COLO668 (cell line): ENCODE data around the gene OR2V2.
"Not testable (repeated sequence)": the region's sequence is repeated elsewhere in the genome, so short reads cannot be mapped to it uniquely, and the experiment has no call there.

ENCODE experiments used
- DNase-seq: peaks from one replicate; lab custom pipeline; 2025; ENCODE audit not compliant: unreplicated experiment; lab: John Stamatoyannopoulos, UW

The OR2V2 gene

DNA sequence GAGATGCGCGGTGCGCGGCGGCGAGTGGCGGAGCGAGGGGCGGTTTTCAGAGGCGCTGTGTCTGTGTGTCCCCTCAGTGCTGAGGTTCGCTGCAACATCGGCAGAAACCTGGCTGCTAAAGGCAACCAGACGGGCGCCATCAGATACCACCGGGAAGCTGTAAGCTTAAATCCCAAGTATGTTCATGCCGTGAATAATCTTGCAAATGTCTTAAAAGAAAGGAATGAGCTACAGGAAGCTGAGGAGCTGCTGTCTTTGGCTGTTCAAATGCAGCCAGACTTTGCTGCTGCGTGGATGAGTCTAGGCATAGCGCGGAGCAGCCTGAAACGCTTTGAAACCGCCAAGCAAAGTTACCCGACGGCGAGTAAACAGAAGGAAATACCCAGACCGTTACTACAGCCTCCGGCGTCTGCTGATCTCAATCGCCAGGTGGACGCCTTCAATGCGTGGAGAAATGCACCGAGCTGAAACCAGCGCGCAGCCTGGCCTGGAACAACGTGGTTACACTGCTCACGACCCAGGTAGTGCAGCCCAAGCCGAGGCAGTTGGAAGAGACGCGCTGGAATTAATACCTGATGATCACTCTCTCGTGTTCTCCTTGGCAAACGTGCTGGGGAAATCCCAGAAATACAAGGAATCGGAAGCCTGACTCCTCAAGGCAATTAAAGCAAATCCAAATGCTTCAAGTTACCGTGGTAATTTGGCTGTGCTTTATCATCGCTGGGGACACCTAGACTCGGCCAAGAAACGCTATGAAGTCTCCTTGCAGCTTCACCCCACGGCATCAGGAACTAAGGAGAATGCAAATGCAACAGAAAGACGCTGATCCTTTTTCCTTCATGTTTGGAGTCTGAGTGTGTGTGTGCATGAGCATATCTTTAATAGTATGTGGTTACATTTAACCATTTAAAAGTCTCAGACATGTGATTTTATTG lies 32.3 kb upstream of the OR2V2 start:
- DNase-seq: no peak

DNA sequence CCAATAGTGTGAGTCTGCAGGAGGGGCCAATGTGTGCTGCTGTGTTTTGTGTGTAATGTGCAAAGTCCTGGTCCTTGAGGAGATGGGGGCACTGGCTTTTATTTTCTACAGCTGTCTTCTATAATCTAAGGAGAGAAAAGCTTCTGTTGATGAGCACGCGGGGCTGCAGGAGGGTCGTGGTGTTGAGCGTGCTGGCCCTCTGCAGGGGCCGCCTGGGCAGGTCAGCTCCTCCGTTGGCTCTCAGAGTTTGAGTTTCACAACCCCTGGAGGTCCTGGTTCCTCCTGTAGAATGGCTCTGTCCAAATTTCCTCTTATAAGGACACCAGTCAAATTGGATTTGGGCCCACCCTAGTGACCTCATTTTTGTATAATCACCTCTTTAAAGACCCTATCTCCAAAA lies 29.0 kb upstream of the OR2V2 start:
- no peak for DNase-seq

DNA sequence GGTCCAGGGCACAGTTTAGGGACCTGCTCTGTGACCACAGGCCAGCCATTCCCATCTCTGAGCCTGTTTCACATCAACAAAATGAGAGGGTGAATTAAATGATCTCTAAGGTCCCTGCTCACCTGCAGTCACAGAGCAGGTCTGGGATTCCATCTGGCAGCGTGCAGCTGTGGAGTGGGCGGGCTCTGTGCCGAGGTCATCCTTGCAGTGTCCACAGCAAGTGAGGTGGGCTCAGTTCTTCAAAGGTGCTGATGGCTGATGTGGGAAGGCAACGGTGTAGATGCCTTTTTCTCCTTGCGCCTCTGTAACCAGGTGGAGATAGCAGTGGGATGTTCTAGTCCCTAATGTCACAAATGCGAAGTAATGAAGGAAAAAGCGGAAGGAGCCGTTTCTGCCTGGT lies 28.3 kb upstream of the OR2V2 start:
- DNase-seq: no peak

DNA sequence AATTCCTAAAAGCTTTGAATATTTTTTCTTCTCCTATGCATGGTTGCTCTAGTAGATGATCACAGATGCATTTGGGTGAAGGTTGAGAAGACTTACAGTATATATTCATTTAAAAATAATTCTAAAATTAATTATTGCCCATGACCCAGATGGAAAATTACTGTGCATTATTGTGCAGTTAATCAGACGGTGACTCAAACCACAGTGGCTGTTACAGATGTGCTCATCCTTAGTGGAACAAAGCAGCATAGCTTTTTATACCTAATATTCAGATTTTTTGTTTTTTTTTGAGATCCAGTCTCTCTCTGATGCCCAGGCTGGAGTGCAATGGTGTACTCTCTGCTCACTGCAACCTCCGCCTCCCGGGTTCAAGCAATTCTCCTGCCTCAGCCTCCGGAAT lies 27.1 kb upstream of the OR2V2 start:
- DNase-seq: no peak

DNA sequence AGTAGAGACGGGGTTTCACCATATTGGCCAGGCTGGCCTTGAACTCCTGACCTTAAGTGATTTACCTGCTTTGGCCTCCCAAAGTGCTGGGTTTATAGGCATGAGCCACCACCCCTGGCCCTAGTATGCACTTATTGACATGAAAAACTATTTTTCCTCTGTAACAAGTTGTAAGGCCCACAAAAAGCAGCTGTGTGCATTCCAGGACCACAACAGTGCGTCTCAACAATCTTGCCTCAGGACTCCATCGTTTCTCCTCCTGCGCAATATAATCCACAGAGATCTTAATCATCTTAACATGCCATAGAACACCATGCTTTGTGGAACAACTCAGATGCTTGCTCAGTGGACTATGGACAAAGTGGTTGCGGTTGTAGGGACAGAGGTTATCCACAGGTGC lies 26.6 kb upstream of the OR2V2 start:
- no peak for DNase-seq

DNA sequence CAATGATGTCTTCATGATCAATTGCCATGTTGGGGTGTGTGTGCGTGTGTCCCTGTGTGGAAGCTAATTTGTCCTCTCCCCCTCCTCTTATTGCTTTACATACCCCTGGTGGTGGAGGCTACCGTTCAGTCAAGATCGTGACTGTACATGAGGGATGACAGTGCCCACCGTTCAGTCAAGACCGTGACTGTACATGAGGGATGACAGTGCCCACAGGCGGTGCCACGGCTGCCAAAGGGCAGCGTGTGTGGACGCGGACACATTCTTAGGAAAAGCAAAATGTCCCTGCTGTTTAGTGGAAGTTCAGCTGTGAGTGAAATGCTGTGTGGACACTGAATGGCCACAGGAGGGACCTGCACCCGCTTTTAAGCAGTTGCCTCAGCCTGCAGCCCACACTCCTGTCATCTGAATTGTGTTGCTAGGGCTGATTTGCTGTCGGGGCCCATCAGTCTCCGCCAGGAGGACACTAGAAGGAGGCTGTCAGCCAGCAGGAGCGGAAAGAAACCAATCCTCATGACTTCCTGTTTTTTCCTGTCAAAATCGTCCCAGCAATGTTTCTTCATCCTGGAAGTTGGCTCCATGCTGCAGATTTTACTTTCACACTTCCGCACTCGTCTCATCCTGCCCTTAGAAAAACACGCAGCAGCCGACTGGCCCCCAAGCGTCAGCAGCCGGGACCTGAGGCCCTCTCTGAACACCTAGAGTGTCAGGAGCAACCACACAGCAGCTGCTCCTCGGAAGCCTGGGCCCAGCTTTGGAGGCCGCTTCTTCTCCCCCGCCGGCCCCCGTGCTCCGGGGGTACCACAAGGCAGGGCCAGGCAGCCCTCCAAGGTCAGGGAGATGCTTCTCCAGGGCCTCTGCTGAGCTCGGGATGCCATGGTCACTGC lies 25.5 kb upstream of the OR2V2 start:
- no peak for DNase-seq

DNA sequence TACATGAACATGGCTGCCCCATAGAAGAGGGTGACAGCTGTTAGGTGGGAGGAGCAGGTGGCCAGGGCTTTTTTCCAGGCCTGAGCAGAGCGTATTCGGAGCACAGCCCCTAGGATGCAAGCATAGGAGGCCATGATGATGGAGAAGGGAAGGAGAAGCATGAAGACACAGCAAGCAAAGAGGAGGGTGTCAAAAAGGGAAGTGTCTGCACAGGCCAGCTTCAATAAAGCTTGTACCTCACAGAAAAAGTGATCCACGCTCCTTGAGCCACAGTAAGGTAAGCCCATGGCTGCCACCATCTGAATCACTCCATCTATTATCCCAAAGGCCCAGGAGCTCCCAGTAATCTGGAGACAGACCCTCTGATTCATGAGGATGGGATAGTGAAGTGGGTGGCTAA lies 22.9 kb upstream of the OR2V2 start:
- no peak for DNase-seq

DNA sequence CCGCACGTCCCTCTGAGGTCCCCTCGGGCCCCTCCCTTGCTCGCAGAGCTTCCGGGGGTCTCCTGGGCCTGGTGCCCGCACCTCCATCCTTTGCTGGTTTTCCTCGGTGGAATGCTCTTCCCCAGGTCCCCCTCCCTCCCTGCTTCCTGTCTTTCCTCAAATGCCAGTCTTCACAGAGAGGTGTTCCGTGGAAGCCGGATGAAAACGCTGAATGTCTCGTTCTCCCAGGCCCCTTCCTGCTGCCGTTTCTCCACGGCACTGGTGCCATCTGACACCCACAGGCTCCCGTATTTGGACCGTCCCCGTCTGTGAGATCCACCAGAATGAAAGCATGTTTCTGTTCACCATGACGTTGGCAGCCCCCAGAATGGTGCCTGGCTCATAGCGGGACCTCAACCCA lies 20.5 kb upstream of the OR2V2 start:
- DNase-seq: no peak

DNA sequence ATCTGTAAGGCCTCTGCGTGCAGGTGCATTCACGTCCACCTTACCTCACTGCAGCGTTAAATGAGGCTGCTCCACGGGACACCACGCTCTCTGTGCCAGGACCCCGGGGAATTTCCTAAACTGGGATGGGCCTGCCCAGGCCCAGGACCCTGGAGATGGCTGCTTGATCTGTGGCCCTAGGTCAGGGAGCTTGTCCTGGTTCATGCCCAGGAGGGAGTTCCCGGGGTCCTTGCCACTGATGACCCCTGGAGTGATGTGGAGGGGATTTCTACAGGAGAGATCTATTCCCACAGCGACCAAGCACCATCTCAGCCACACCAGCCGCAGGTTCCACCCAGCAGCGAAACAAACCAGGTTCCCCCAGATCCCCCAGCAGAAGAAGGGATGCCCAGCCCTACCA lies 19.9 kb upstream of the OR2V2 start:
- no peak for DNase-seq

DNA sequence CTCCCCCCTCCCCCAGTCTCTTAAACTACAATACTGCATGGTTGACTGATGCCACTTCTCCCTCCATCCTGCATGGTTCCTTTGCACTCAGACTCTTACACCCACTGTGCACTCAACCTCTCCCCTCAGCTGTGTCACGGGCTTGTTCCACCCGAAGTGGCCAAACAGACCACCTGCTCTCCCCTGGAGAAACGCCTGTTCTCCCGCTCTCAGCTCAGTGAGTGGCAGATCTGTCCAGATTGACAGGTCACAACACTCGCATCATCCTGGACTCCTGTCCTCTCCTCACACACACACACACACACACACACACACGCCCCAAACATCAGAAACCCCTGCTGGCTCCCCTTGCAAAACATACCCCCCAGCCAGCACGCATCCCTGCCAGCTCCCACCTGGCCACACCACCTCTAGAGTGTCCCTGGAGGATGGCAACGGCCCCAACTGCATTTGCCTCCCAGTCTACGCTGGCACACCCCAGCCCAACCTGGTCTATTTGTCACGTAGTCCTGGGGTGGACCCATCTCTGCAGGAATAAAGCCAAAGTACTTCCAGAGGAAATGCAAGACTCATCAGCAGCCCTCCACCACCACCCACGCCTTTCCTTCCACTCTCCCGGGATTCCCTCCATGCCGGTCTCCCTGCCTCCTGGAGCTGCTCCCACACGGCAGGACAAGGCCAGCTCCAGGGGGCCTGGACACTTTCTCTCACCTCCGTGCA lies 19.3 kb upstream of the OR2V2 start:
- DNase-seq: no peak

DNA sequence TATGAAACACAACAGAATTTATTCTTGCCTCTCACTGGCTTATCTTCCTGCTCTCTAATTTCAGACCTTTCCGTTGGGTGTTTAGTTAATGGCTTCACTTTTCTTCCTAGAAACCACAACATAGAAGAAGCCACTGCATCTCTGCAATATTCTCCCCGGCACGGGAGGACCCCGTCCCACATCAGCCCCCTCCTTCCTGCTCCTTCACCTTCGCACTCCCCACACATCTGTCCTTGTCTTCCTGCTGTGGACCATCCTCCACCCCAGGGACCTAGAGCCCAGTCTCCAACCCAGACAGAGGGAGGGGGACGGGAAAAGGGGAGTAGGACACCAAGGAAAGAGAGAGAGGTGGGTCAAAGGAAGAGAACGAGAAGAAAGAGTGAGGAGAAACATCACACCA lies 17.8 kb upstream of the OR2V2 start:
- no peak for DNase-seq

DNA sequence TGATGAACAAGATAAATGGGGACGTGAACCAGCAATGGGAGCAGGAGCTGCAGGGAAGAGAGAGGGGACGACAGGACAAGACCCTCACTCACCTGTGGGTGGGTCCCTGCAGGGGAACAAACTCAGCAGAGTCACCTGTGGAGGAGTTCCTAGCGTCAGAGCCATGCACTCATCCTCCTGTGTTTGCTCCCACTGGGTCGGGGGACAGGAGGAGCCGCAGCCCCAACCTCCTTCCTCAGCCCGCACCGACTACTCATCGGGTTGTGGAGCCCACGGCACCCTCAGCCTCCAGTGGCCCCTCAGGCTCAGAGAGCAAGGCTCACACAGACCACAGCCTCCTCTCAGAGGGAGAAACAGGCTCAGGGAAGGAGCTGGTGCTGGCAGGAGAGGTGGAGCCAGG lies 17.3 kb upstream of the OR2V2 start:
- not testable (repeated sequence) for DNase-seq

DNA sequence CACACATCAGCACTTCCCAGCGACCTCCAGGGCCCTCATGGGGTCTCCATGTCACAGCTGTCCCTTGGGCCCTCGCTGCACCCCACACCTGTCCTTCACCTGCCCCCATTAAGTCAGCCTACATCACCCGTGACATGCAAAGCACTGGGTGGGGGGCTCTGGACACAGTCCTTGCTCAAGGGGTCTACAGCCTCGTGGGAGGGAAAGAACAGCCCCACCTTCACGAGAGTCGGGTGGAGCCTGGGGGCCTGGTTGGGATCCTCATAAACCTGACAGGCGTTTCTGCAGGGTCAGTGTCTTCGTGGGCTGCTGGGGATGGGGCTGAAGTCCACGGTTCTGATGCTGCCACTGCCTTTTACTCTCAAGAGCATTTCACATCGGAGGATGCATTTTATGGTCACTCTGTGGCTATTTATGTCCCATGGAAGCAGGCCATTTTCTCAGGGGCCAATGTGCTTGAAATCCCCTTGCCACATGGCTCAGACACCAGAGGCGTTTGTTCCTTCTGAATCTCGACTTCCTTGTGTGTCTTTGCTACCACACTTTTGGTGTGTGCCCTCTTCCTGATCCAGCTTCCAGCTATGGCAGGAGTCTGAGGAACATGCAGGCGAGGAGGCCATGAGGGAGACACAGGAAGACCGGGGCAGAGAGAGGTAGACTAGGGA lies 16.4 kb upstream of the OR2V2 start, which contains the start of gene OR2V1:
Gene OR2V1 (minus strand): TSS at position 338 of the 665 bp plus-strand sequence. CDS start 5,865 bp downstream, outside the sequence.
- no peak for DNase-seq

DNA sequence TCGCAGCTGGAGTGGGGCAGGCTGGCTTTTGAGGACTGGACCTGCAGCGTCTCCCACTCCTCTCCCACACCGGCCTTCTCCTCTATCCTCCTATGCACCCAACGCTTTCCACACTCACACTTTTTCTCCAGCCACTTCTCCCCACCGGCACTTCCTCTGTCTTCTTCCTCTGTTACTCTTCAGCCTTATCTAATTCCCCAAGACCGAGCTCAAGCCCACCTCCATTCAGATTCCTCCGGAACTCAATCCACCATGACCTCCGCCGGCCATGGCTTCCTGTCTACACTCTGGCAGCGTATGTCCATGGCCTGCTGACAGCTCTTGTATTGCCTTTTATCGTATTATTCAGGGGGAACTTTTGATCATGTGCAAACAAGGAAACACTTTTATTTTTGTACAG lies 15.9 kb upstream of the OR2V2 start:
- no peak for DNase-seq

DNA sequence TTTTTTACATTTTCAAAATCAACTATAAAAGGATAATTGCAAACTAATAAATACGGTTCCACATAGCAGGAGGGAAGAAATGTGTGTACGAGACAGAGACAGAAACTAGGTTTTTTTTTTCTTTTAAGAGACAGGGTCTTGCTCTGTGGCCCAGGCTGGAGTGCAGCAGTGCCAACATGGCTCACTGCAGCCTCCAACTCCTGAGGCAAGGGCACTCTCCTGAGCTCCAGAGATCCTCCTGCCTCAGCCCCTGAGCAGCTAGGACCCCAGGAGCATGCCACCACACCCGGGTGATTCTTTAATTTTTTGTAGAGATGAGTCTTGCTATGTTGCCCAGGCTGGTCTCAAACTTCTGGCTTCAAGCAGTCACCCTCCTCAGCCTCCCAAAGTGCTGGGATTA lies 14.3 kb upstream of the OR2V2 start:
- DNase-seq: no peak

DNA sequence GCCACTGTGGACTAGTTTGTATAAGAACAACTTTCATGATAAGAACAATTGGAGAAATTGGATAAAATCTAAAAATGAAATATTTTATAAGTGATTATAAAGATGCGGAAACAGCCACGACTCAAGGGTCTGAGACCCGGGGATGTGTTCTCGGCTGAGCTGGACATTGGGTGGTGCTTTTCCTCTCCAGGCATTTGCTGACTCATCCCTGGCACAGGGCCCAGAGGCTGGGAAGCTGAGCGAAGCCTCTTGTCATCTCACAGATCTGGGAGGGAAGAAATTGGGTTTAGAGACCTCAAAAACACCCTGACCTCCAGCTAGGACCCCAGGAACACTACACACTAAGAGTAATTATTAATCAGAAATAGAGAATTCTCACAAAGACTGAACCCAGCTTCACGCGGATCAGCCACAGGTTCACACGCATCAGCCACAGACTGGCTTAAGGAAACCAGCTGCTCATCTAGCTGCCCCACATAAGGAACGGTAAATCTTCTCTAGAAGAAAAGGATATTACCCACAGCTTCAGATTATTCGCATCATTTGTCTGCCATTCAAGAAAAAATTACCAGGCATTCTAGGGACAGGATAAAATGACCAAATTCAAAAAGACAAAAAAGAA lies 13.7 kb upstream of the OR2V2 start:
- peak; percentile 2 for DNase-seq

DNA sequence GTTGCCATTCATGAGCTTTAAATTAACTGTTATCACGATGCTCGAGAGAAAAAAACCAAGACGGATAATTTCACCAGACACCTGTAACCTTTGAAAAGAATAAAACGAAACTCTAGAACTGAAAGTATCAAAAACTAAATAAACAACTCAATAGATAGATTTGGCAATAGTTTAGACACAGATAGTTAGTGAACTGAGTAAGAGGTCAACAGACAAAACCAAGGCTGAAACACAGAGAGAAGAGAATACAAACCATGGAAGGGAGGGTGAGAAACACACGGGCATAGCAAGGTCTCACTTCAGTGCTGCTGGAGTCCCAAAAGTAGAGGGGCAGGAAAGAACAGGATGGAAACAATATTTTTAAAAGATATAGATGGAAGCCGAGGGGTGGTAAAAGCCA lies 13.1 kb upstream of the OR2V2 start:
- no peak for DNase-seq

DNA sequence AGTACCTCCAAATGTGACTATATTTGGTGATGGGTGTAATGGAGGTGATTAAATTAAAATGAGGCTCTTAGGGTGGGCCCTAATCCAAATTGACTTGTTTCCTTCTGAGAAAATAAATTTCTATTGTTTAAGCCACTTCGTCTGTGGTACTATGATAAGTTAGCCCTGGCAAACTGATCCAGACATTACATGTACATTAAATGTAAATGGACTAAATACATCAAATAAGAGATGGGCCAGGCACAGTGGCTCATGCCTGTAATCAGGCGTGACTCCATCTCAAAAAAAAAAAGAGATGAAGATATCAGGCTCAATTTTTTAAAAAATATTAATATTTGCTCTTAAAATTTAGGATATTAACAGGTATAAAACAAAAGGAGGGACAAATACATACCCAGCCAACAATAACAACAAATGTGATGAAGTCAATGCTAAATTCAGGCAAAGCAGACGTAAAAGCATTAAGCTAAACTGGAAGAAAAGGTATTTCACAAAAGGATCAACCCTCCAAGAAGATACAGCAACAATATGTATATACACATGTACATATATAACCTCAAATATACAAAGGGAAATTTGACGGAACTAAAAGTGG lies 10.9 kb upstream of the OR2V2 start:
- no peak for DNase-seq

DNA sequence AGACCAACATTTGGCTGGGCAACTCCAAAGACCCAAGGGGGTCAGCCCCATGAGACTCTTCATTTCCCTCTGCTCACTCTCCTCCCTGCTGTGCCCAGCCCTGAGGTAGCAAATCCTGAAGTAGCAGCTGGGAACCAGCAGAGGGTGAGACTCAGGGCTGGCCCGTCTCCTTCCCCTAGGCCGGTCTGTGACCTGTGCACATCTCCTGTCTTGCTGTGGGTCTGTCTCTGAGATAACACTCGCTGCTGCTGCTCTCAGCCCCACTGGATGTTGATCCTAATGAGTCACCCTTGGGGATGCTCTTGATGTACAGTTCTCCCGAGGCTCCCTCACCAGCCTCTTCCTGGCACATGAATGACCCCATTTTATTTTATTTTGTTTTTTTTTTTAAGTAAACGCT lies 9.1 kb upstream of the OR2V2 start:
- DNase-seq: no peak

DNA sequence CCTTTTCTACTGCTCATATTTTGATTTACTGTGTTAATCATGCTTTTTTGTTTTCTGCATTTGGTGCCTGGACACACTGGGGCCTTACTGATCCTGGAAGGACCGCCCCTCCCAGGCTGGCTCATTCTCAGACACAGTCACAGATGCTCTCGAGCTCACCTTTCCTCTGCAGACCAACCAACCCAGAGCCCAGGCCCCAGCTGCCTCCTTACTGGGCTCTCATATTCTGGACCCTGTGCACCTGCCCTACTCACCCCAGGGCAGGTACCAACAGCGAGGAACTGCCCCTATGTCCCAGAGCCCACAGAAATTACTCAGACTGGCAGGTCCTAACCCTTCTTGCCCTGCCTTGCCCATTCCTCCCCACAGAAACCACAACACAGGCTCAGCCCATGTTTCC lies 6.6 kb upstream of the OR2V2 start:
- no peak for DNase-seq
